K562 (cell line): Measurements from ENCODE around the gene WDR88. TPM values are rescaled to one million over a fixed set of nuclear protein-coding genes. Genes with fewer than 3 reads are reported as not detected.
A peak's percentile ranks its signal among the peaks of the same experiment; 100 is the strongest.

Experiments
- CC2D1A ChIP-seq: fragments of 450-650 bp; IDR thresholded peaks from 2 replicates; pipeline ENCODE4 v1.6.1; 2017; ENCODE audit warnings: mild to moderate bottlenecking
- DMBX1 ChIP-seq: fragments of 250-450 bp; sonication (Bioruptor Pico); IDR thresholded peaks from 2 replicates; pipeline ENCODE4 v1.8.0; 2022; ENCODE audit warnings: inconsistent platforms, mild to moderate bottlenecking, moderate library complexity, borderline replicate concordance
- EGR1 ChIP-seq: fragments of 450-650 bp; conservative IDR thresholded peaks from 2 replicates; pipeline ENCODE4 v1.6.1; 2017; ENCODE audit warnings: mild to moderate bottlenecking
- ESRRA ChIP-seq: fragments of 450-650 bp; IDR thresholded peaks from 2 replicates; pipeline ENCODE4 v1.6.1; 2014; ENCODE audit warnings: low read depth, mild to moderate bottlenecking, moderate library complexity, borderline replicate concordance
- HINFP ChIP-seq: fragments of 450-650 bp; conservative IDR thresholded peaks from 2 replicates; pipeline ENCODE4 v1.6.1; 2016; ENCODE audit warnings: missing genetic modification characterization, low read depth, mild to moderate bottlenecking, control low read depth, missing compliant biosample characterization
- IFI16 ChIP-seq: fragments of 250-450 bp; sonication (Bioruptor Pico); IDR thresholded peaks from 2 replicates; pipeline ENCODE4 v2.1.2; 2022; ENCODE audit warnings: mild to moderate bottlenecking, inconsistent platforms
- KLF1 ChIP-seq: fragments of 450-650 bp; IDR thresholded peaks from 2 replicates; pipeline ENCODE4 v1.6.1; 2016; ENCODE audit warnings: missing genetic modification characterization, missing compliant biosample characterization
- KLF16 ChIP-seq: IDR thresholded peaks from 2 replicates; pipeline ENCODE4 v1.6.1; 2016; ENCODE audit warnings: antibody characterized with exemption
- LCOR ChIP-seq: sonication (generic); formaldehyde crosslinking; IDR thresholded peaks from 2 replicates; pipeline ENCODE4 v1.8.0; 2022; ENCODE audit warnings: mild to moderate bottlenecking, missing genetic modification reagents
- NCOA6 ChIP-seq: fragments of 450-650 bp; IDR thresholded peaks from 2 replicates; pipeline ENCODE4 v1.6.1; 2017; ENCODE audit warnings: mild to moderate bottlenecking
- NCOR1 ChIP-seq: fragments of 450-650 bp; IDR thresholded peaks from 2 replicates; pipeline ENCODE4 v1.6.1; 2016; ENCODE audit warnings: mild to moderate bottlenecking, moderate library complexity
- NFIC ChIP-seq: fragments of 450-650 bp; IDR thresholded peaks from 2 replicates; pipeline ENCODE4 v1.6.1; 2017; ENCODE audit warnings: mild to moderate bottlenecking, inconsistent platforms
- NR2C2 ChIP-seq, 2 experiments: fragments of 200-800 bp in 1 of 2; sonication (Bioruptor generic) in 1 of 2; sonication (generic) in 1 of 2; formaldehyde crosslinking in 1 of 2; IDR thresholded peaks; 2 replicates each; pipeline versions ENCODE4 v1.6.1 to v1.8.0; 2016 to 2022; ENCODE audit warnings: mild to moderate bottlenecking in 1 of 2, missing compliant biosample characterization in 1 of 2, missing genetic modification characterization in 1 of 2, missing genetic modification reagents in 1 of 2
- NUFIP1 ChIP-seq: fragments of 450-650 bp; IDR thresholded peaks from 2 replicates; pipeline ENCODE4 v1.6.1; 2018; ENCODE audit not compliant: partially characterized antibody
- POLR2A ChIP-seq: fragments of 450-650 bp; conservative IDR thresholded peaks from 2 replicates; pipeline ENCODE4 v1.6.1; 2016
- POLR2AphosphoS5 ChIP-seq: IDR thresholded peaks from 2 replicates; pipeline ENCODE4 v1.6.1; 2011; ENCODE audit warnings: mild to moderate bottlenecking, low read depth, low read length, moderate library complexity; ENCODE audit not compliant: control insufficient read depth, insufficient read depth
- RUNX1 ChIP-seq: sonication (generic); IDR thresholded peaks from 2 replicates; pipeline ENCODE4 v1.6.1; 2016; ENCODE audit warnings: antibody characterized with exemption, low read depth
- SNAPC5 ChIP-seq: fragments of 250-450 bp; sonication (Bioruptor Pico); IDR thresholded peaks from 2 replicates; pipeline ENCODE4 v1.8.0; 2021; ENCODE audit warnings: moderate library complexity, mild to moderate bottlenecking, inconsistent platforms
- TARDBP ChIP-seq: fragments of 450-650 bp; IDR thresholded peaks from 2 replicates; pipeline ENCODE4 v1.6.1; 2016
- TRIM24 ChIP-seq, 2 experiments: fragments of 450-650 bp; IDR thresholded peaks; 2 replicates each; pipeline ENCODE4 v1.6.1; 2016
- ZKSCAN8 ChIP-seq: fragments of 200-800 bp; sonication (Bioruptor generic); IDR thresholded peaks from 2 replicates; pipeline ENCODE4 v1.6.1; 2016; ENCODE audit warnings: missing genetic modification characterization, missing compliant biosample characterization
- ZNF124 ChIP-seq: sonication (generic); formaldehyde crosslinking; IDR thresholded peaks from 2 replicates; pipeline ENCODE4 v1.8.1; 2022; ENCODE audit warnings: missing genetic modification reagents
- ZNF282 ChIP-seq: sonication (generic); formaldehyde crosslinking; IDR thresholded peaks from 2 replicates; pipeline ENCODE4 v1.8.1; 2023; ENCODE audit warnings: missing genetic modification reagents
- ZNF347 ChIP-seq: fragments of 450-650 bp; formaldehyde crosslinking; IDR thresholded peaks from 2 replicates; pipeline ENCODE4 v1.4.0; 2020; ENCODE audit warnings: low read depth, mild to moderate bottlenecking, moderate library complexity
- ZNF644 ChIP-seq: fragments of 200-800 bp; sonication (Bioruptor generic); IDR thresholded peaks from 2 replicates; pipeline ENCODE4 v1.6.1; 2016; ENCODE audit warnings: low read depth, missing genetic modification characterization, missing compliant biosample characterization
- ZNF699 ChIP-seq: fragments of 250-450 bp; sonication (Bioruptor Pico); IDR thresholded peaks from 2 replicates; pipeline ENCODE4 v1.8.0; 2021; ENCODE audit warnings: mild to moderate bottlenecking, moderate library complexity; ENCODE audit not compliant: insufficient replicate concordance
- ZNF76 ChIP-seq: fragments of 250-450 bp; sonication (Bioruptor Pico); IDR thresholded peaks from 2 replicates; pipeline ENCODE4 v1.4.0; 2020; ENCODE audit warnings: mild to moderate bottlenecking, moderate library complexity, borderline replicate concordance
- polyA plus RNA-seq, 8 experiments: library from polyadenylated mRNA; depleted of rRNA in 4 of 8; stranded (reverse) in 5 of 8; unstranded in 3 of 8; fragments of >200 nt; fragmentation: Nextera tagmentation in 2 of 8; fragmentation: Illumina TruSeq in 1 of 8; extraction: Ambion mirVana in 2 of 8; extraction: Trizol in 1 of 8; gene quantifications; 2 replicates each; pipeline versions ENCODE4 v1.2.1 to v1.2.3, GENCODE V29; 2011 to 2014; ENCODE audit warnings: inconsistent platforms in 1 of 8, missing spikeins in 1 of 8
- total RNA-seq, 7 experiments: library from RNA; depleted of rRNA in 6 of 7; stranded (reverse); fragments of >200 nt in 6 of 7; fragmentation: Illumina TruSeq in 2 of 7; extraction: Trizol in 2 of 7; gene quantifications; 2 replicates each; pipeline versions ENCODE4 v1.2.1 to v1.2.3, GENCODE V29; 2011 to 2021; ENCODE audit warnings: low replicate concordance in 1 of 7
- TF ChIP-seq, protein P1 (sequence below), 2 experiments: fragments of 450-650 bp in 1 of 2; sonication (generic) in 1 of 2; formaldehyde crosslinking in 1 of 2; IDR thresholded peaks in 1 of 2; conservative IDR thresholded peaks in 1 of 2; 2 replicates each; pipeline versions ENCODE4 v1.6.1 to v1.8.1; 2016 to 2023; ENCODE audit warnings: mild to moderate bottlenecking in 2 of 2, moderate library complexity in 2 of 2, inconsistent platforms in 1 of 2, missing genetic modification reagents in 1 of 2

WDR88 gene
- total and polyA plus RNA-seq, 9 of the 15 experiments (the other 6 are each of a cell fraction or from before 2014, with no cell fraction given) = 0.03 to 0.04 TPM; not detected in 7

DNA sequence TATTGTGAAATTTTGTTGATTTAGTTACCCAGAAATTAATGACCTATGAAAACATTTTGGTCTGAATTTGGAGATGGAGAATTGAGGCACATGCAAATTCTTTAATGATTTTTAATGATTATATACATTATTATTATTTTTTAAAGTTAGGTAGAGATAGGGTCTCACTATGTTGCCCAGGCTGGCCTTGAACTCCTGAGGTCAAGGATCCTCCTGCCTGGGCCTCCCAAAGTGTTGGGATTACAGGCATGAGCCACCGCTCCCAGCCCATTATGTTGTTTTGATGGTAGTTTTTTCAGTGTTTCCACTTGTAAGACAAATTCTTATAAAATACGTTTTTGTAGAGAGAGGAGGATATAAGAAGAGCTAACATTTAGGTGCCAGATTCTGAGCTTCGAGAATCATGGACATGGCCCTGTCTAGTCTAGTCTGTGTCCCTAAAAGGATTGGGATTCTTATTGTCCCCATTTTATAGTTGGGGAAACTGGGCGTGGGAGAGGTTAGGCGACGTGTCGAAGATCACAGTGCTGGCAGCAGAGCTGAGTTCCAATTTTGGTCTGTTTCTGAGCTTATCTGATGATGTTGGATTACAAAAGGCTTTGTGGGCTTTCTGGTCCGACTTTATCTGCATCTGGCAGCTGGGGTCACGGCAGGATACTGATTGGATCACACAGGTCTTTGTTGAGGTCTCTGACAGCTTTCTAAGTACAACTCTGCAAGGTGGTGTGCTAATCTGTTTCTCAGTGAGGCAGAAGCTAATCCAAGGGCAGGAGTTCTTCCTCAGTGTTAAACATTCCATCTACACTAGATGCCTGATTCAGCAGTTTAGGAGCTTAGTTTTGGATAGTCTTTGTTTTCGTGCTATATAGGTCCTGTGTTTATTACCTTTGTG, 7.5 kb upstream of the WDR88 start (continued):
- TF ChIP-seq KLF1 (tag) (0 out of 2 replicates have a peak, but pooled peaks have one; percentile 22), LCOR (CRISPR knock-in tag) (0 out of 2 replicates have a peak, but pooled peaks have one; percentile 51), NCOA6 (no peak; the same call in 1 of the 2 replicates), IFI16 (CRISPR knock-in tag) (no peak), RUNX1 (peak; percentile 81; the same call in 1 of the 2 replicates), TRIM24 (IDR thresholded peaks at IDR 0.05) (peak; percentile 75 to 87), ZNF76 (CRISPR knock-in tag) (no peak), ESRRA (peak; percentile 99), NFIC (peak; percentile 88), ZNF124 (CRISPR knock-in tag) (no peak), POLR2AphosphoS5 (peak; percentile 77), HINFP (tag) (0 out of 2 replicates have a peak, but pooled peaks have one; percentile 23), CC2D1A (peak; percentile 82), NUFIP1 (no peak), ZNF347 (no peak), ZKSCAN8 (CRISPR knock-in tag) (0 out of 2 replicates have a peak, but pooled peaks have one; percentile 45), EGR1 (peak; percentile 27; the same call in 1 of the 2 replicates), POLR2A (no peak), DMBX1 (CRISPR knock-in tag) (peak; percentile 75), ZNF699 (no peak), SNAPC5 (CRISPR knock-in tag) (no peak), KLF16 (peak; percentile 91), ZNF644 (peak; percentile 90), NCOR1 (peak; percentile 96), NR2C2 (CRISPR knock-in tag; IDR thresholded peaks at IDR 0.05) (no peak), NR2C2 (tag; IDR thresholded peaks at IDR 0.05) (peak; percentile 75), ZNF282 (CRISPR knock-in tag) (no peak), TARDBP (no peak; the same call in 1 of the 2 replicates)
- TF ChIP-seq, protein P1, sequence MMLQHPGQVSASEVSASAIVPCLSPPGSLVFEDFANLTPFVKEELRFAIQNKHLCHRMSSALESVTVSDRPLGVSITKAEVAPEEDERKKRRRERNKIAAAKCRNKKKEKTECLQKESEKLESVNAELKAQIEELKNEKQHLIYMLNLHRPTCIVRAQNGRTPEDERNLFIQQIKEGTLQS (IDR thresholded peaks at IDR 0.05) = peak; percentile 55; the same call in 1 of the 2 replicates
- TF ChIP-seq, protein P1 (CRISPR knock-in tag; conservative IDR thresholded peaks at IDR 0.05) = no peak
